Memory B cell (primary cell): ENCODE data around the gene TSTD1.
"Not testable (repeated sequence)": the region's sequence is repeated elsewhere in the genome, so short reads cannot be mapped to it uniquely, and the experiment has no call there.

Experiments
- ATAC-seq: fragments of 150-1000 bp; cut with Tn5 transposase; 2 replicates; pipeline ENCODE4 v1.10.0; 2021; ENCODE audit warnings: low read depth, mild to moderate bottlenecking, moderate library complexity
- DNase-seq, 2 donors: peaks; one replicate each; pipeline ENCODE4 v3.0.0; 2022; ENCODE audit warnings: low spot score in 2 of 2
- H3K27ac Mint-ChIP-seq: one replicate; pipeline ENCODE4 v1.8.0; 2022; ENCODE audit warnings: mild to moderate bottlenecking, moderate library complexity, mixed read lengths
- H3K27me3 Mint-ChIP-seq: one replicate; pipeline ENCODE4 v1.8.0; 2022; ENCODE audit warnings: mixed read lengths
- H3K36me3 Mint-ChIP-seq: one replicate; pipeline ENCODE4 v1.8.0; 2022; ENCODE audit warnings: mild to moderate bottlenecking, mixed read lengths
- H3K4me1 Mint-ChIP-seq: one replicate; pipeline ENCODE4 v1.8.0; 2022; ENCODE audit warnings: mixed read lengths
- H3K4me3 Mint-ChIP-seq: one replicate; pipeline ENCODE4 v1.8.0; 2022; ENCODE audit warnings: mild to moderate bottlenecking, moderate library complexity, mixed read lengths
- H3K9me3 Mint-ChIP-seq: one replicate; pipeline ENCODE4 v1.8.0; 2022; ENCODE audit warnings: mixed read lengths

TSTD1 gene

GRCh38 chr1:160997323-160998038 is 41.3 kb downstream of the TSTD1 start:
- peak; percentile 27 to 34 for DNase-seq
- Mint-ChIP-seq H3K27ac (peak overlapping the region; percentile 26), H3K4me1 (peaks cover 5% of the 10 kb centered on the region), H3K9me3 (no peaks in the 10 kb centered on the region), H3K36me3 (peaks cover 13% of the 10 kb centered on the region), H3K4me3 (no peak overlapping the region), H3K27me3 (no peaks in the 10 kb centered on the region)
- ATAC-seq: peak; percentile 92

- Mint-ChIP-seq H3K4me3 (no peak overlapping the region), H3K27ac (peak overlapping the region; percentile 26), H3K4me1 (peaks cover 5% of the 10 kb centered on the region), H3K27me3 (no peaks in the 10 kb centered on the region), H3K9me3 (no peaks in the 10 kb centered on the region), H3K36me3 (peaks cover 13% of the 10 kb centered on the region)
- no peak for ATAC-seq
- no peak for DNase-seq
Measured at GRCh38 chr1:160996178-160996577, 42.6 kb downstream of the TSTD1 start.

- H3K9me3 Mint-ChIP-seq: no peaks in the 10 kb centered on the region
- peaks cover 8% of the 10 kb centered on the region for H3K4me1 Mint-ChIP-seq
- ATAC-seq: no peak
- no peak overlapping the region for H3K27ac Mint-ChIP-seq
- H3K36me3 Mint-ChIP-seq: no peaks in the 10 kb centered on the region
- H3K27me3 Mint-ChIP-seq: no peaks in the 10 kb centered on the region
- H3K4me3 Mint-ChIP-seq: no peak overlapping the region
- no peak for DNase-seq
Measured at GRCh38 chr1:160993544-160994193, 45.1 kb downstream of the TSTD1 start.

GRCh38 chr1:160992036-160992435 is 46.7 kb downstream of the TSTD1 start:
- not testable (repeated sequence) for H3K4me3 Mint-ChIP-seq, H3K27ac Mint-ChIP-seq, H3K36me3 Mint-ChIP-seq, ATAC-seq, DNase-seq, H3K9me3 Mint-ChIP-seq, H3K27me3 Mint-ChIP-seq, H3K4me1 Mint-ChIP-seq
